ENCODE data around the gene LTBP1. TPM values are rescaled to one million over a fixed set of nuclear protein-coding genes. Genes with fewer than 3 reads are reported as not detected.

LTBP1 gene
- total RNA-seq, 1 experiment from 2014 or later, result 12.5 TPM

DNA sequence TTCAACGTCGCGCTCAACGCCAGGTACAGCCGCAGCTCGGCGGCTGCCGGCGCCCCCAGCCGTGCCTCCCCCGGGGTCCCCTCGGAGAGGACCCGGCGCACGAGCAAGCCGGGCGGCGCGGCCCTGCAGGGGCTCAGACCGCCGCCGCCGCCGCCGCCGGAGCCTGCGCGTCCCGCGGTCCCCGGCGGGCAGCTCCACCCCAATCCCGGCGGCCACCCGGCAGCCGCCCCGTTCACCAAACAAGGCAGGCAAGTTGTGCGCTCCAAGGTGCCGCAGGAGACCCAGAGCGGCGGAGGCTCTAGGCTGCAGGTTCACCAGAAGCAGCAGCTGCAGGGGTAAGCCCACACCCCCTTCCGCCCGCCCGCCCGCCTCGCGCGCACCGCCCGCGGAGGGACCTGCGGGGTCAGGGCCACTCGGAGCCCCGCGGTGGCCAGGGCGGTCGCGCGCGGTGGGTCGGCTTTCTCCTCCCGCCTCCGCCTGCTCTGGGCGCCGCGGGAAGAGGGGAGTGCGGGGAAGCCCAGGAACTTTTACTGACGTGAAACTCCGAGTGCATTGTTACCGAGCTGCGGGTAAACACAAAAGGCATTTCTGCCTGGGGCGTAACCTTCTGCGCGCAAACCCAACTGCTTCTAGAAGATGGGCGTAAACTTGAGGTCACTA is 861 bp downstream of the LTBP1 start:
- CTCF ChIA-PET, result no interaction called here
- ATAC-seq (peak; percentile 70), DNase-seq (ENCODE audit: low read depth, low spot score) (no peak)
- Histone ChIP-seq H3K4me3 (ENCODE audit: low read depth in 2 of 2, low read length in 2 of 2) (peak overlapping the region; percentile 60 to 70), H3K4me1 (ENCODE audit: control insufficient read depth, insufficient read depth, low read length) (no peaks in the 10 kb centered on the region), H3K27ac (ENCODE audit: low read length) (0 out of 2 replicates have a peak overlapping the region, but pooled peaks have one; percentile 17), H3K36me3 (ENCODE audit: control insufficient read depth, insufficient read depth, low read length) (no peaks in the 10 kb centered on the region), H3K27me3 (ENCODE audit: control insufficient read depth, insufficient read depth, low read length) (no peaks in the 10 kb centered on the region), H3K9me3 (ENCODE audit: control insufficient read depth, insufficient read depth, low read depth, low read length) (no peaks in the 10 kb centered on the region)
- BruUV-seq (replicated peaks), result no TSS peak
- intact Hi-C loops (cut with micrococcal nuclease; ENCODE audit: unreplicated experiment), result loop anchor here (10.0 kb wide), 1 partner anchor 427 kb away; no protein-coding TSS in a partner anchor
- in situ Hi-C loops (cut with HindIII; ENCODE audit: low pct_unique_long_range_greater_than_20kb, low sequenced_read_pairs), result loop anchor here (10.0 kb wide), 1 partner anchor 427 kb away; no protein-coding TSS in a partner anchor
- TF ChIP-seq, protein P1, sequence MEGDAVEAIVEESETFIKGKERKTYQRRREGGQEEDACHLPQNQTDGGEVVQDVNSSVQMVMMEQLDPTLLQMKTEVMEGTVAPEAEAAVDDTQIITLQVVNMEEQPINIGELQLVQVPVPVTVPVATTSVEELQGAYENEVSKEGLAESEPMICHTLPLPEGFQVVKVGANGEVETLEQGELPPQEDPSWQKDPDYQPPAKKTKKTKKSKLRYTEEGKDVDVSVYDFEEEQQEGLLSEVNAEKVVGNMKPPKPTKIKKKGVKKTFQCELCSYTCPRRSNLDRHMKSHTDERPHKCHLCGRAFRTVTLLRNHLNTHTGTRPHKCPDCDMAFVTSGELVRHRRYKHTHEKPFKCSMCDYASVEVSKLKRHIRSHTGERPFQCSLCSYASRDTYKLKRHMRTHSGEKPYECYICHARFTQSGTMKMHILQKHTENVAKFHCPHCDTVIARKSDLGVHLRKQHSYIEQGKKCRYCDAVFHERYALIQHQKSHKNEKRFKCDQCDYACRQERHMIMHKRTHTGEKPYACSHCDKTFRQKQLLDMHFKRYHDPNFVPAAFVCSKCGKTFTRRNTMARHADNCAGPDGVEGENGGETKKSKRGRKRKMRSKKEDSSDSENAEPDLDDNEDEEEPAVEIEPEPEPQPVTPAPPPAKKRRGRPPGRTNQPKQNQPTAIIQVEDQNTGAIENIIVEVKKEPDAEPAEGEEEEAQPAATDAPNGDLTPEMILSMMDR (IDR thresholded peaks at IDR 0.05), result no peak
- TF ChIP-seq TCF7L2 (IDR thresholded peaks at IDR 0.05; ENCODE audit: low read depth, low read length), result no peak
- TF ChIP-seq, protein P2, sequence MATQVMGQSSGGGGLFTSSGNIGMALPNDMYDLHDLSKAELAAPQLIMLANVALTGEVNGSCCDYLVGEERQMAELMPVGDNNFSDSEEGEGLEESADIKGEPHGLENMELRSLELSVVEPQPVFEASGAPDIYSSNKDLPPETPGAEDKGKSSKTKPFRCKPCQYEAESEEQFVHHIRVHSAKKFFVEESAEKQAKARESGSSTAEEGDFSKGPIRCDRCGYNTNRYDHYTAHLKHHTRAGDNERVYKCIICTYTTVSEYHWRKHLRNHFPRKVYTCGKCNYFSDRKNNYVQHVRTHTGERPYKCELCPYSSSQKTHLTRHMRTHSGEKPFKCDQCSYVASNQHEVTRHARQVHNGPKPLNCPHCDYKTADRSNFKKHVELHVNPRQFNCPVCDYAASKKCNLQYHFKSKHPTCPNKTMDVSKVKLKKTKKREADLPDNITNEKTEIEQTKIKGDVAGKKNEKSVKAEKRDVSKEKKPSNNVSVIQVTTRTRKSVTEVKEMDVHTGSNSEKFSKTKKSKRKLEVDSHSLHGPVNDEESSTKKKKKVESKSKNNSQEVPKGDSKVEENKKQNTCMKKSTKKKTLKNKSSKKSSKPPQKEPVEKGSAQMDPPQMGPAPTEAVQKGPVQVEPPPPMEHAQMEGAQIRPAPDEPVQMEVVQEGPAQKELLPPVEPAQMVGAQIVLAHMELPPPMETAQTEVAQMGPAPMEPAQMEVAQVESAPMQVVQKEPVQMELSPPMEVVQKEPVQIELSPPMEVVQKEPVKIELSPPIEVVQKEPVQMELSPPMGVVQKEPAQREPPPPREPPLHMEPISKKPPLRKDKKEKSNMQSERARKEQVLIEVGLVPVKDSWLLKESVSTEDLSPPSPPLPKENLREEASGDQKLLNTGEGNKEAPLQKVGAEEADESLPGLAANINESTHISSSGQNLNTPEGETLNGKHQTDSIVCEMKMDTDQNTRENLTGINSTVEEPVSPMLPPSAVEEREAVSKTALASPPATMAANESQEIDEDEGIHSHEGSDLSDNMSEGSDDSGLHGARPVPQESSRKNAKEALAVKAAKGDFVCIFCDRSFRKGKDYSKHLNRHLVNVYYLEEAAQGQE (IDR thresholded peaks at IDR 0.05; ENCODE audit: insufficient read depth in 1 of 2, low read depth in 2 of 2, low read length in 1 of 2), result no peak
- POLR2A ChIA-PET, result interaction anchor here (0.7 kb wide), 2 partner anchors 15 to 248 kb away, joined by 3 to 6 read pairs; no protein-coding TSS in a partner anchor

DNA sequence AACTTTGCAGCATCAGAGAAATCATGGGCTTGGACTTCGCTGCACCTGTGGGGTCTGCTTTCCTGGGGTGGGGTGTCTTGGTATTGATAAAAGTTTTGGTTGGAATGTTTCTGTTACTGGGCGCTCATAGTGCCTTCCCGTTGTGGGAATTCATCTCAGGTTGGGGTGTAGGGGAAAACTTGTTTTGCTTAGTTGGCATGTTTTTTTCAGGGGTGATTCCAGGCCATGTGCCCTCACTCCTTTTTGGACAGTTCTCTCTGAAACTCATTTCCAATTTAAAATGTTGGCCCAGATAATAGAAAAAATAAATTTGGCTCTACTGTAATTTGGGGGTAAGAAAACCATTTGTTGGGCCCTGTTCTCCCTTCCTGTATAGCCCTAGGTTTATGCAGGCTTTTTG is 1.5 kb downstream of the LTBP1 start:
- no peak overlapping the region for H3K27ac ChIP-seq (ENCODE audit: low read length)
- peak overlapping the region; percentile 60 to 70 for H3K4me3 ChIP-seq (ENCODE audit: low read depth in 2 of 2, low read length in 2 of 2)
- ATAC-seq (no peak), DNase-seq (ENCODE audit: low read depth, low spot score) (no peak)
- POLR2A ChIA-PET, result interaction anchor here (0.7 kb wide), 2 partner anchors 16 to 248 kb away, joined by 3 to 6 read pairs; no protein-coding TSS in a partner anchor
- intact Hi-C loops (cut with micrococcal nuclease; ENCODE audit: unreplicated experiment), result loop anchor here (10.0 kb wide), 1 partner anchor 427 kb away; no protein-coding TSS in a partner anchor
- no peaks in the 10 kb centered on the region for H3K4me1 ChIP-seq (ENCODE audit: control insufficient read depth, insufficient read depth, low read length)
- BruUV-seq (replicated peaks), result no TSS peak
- no peaks in the 10 kb centered on the region for H3K27me3 ChIP-seq (ENCODE audit: control insufficient read depth, insufficient read depth, low read length)
- in situ Hi-C loops (cut with HindIII; ENCODE audit: low pct_unique_long_range_greater_than_20kb, low sequenced_read_pairs), result loop anchor here (10.0 kb wide), 1 partner anchor 427 kb away; no protein-coding TSS in a partner anchor
- H3K9me3 ChIP-seq (ENCODE audit: control insufficient read depth, insufficient read depth, low read depth, low read length), result no peaks in the 10 kb centered on the region
- CTCF ChIA-PET, result no interaction called here
- no peaks in the 10 kb centered on the region for H3K36me3 ChIP-seq (ENCODE audit: control insufficient read depth, insufficient read depth, low read length)
- no peak for TF ChIP-seq TCF7L2 (IDR thresholded peaks at IDR 0.05; ENCODE audit: low read depth, low read length)
- TF ChIP-seq, protein P2 (IDR thresholded peaks at IDR 0.05; ENCODE audit: insufficient read depth in 1 of 2, low read depth in 2 of 2, low read length in 1 of 2), result no peak

Measured in Panc1 (cell line).